ENCODE measurements around the gene DDX59.

DNA sequence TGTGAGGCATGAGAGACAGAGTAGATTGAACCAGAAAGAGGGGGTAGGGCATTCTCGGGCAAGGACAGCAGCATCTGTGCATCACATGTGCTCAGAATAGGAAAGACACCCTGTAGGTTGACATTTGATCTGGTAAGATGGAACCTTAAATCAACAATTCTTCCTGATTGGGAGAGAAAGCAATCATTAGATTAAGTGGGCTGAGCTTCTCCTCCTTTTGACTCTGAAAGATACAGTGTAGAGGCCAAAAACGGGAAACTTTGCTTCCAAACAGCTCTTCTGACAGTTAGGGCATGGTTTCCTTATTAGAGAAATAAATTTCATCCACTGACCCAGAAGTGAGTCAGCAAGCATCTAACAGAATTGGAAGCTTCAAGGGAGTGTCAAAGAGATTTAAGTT is 58.9 kb downstream of the DDX59 start:
- TF ChIP-seq, protein P1, sequence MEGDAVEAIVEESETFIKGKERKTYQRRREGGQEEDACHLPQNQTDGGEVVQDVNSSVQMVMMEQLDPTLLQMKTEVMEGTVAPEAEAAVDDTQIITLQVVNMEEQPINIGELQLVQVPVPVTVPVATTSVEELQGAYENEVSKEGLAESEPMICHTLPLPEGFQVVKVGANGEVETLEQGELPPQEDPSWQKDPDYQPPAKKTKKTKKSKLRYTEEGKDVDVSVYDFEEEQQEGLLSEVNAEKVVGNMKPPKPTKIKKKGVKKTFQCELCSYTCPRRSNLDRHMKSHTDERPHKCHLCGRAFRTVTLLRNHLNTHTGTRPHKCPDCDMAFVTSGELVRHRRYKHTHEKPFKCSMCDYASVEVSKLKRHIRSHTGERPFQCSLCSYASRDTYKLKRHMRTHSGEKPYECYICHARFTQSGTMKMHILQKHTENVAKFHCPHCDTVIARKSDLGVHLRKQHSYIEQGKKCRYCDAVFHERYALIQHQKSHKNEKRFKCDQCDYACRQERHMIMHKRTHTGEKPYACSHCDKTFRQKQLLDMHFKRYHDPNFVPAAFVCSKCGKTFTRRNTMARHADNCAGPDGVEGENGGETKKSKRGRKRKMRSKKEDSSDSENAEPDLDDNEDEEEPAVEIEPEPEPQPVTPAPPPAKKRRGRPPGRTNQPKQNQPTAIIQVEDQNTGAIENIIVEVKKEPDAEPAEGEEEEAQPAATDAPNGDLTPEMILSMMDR (optimal IDR thresholded peaks at IDR 0.05 in 1 of 3, IDR thresholded peaks at IDR 0.05 in 1 of 3, conservative IDR thresholded peaks at IDR 0.05 in 1 of 3; ENCODE audit: extremely low read depth in 1 of 3, insufficient read depth in 2 of 3, low read length in 3 of 3) = no peak
- no peak for TF ChIP-seq EZH2 (IDR thresholded peaks at IDR 0.05; ENCODE audit: low read length)

Data from keratinocyte (primary cell).